Activated CD8-positive, alpha-beta T cell treated with anti-CD3 and anti-CD28 coated beads for 36 hours (primary cell): ENCODE results near the gene PLEKHN1. TPM values are rescaled to one million over a fixed set of nuclear protein-coding genes. Genes with fewer than 3 reads are reported as not detected.

Source experiments
- ATAC-seq: fragments of 200-7000 bp; cut with Tn5 transposase; one replicate; pipeline ENCODE4 v1.10.0; 2021; ENCODE audit warnings: mild to moderate bottlenecking, moderate library complexity
- CTCF ChIA-PET: fragments of 350-600 bp; sonication (Branson Sonifier 250); formaldehyde crosslinking; loops from one replicate; lab custom pipeline; 2021; ENCODE audit warnings: antibody characterized with exemption; lab: Charles Lee
- POLR2A ChIA-PET: fragments of 350-600 bp; sonication (Branson Sonifier 250); formaldehyde crosslinking; loops from one replicate; lab custom pipeline; 2021; ENCODE audit warnings: antibody characterized with exemption; lab: Charles Lee
- DNase-seq: peaks from one replicate; pipeline ENCODE4 v3.0.0-alpha.2; 2020
- H3K27ac Mint-ChIP-seq: one replicate; pipeline ENCODE4 v1.8.0; 2021; ENCODE audit warnings: mild to moderate bottlenecking, mixed read lengths
- H3K27me3 Mint-ChIP-seq: one replicate; pipeline ENCODE4 v1.8.0; 2021; ENCODE audit warnings: mixed read lengths
- H3K36me3 Mint-ChIP-seq: one replicate; pipeline ENCODE4 v1.8.0; 2021; ENCODE audit warnings: low read depth, mixed read lengths
- H3K4me1 Mint-ChIP-seq: one replicate; pipeline ENCODE4 v1.8.0; 2021; ENCODE audit warnings: low read depth, mixed read lengths
- H3K4me3 Mint-ChIP-seq: one replicate; pipeline ENCODE4 v1.8.0; 2021; ENCODE audit warnings: mild to moderate bottlenecking, moderate library complexity, mixed read lengths
- H3K9me3 Mint-ChIP-seq: one replicate; pipeline ENCODE4 v1.8.0; 2021; ENCODE audit warnings: mixed read lengths
- intact Hi-C: fragments of 100-400 bp; cut with micrococcal nuclease; formaldehyde crosslinking; loops from one replicate; pipeline ENCODE4 v1.10.0; 2022
- total RNA-seq, 2 experiments: library from RNA; stranded (reverse); gene quantifications; one replicate each; pipeline ENCODE4 v1.2.3, GENCODE V29; 2021
- TF ChIP-seq, protein P1 (sequence below): fragments of 200-600 bp; IDR thresholded peaks from one replicate; pipeline ENCODE4 v1.8.0; 2022; ENCODE audit warnings: antibody characterized with exemption, mild to moderate bottlenecking

The PLEKHN1 gene
- total RNA-seq, 2 experiments from 2014 or later: 1.0 to 1.3 TPM

DNA sequence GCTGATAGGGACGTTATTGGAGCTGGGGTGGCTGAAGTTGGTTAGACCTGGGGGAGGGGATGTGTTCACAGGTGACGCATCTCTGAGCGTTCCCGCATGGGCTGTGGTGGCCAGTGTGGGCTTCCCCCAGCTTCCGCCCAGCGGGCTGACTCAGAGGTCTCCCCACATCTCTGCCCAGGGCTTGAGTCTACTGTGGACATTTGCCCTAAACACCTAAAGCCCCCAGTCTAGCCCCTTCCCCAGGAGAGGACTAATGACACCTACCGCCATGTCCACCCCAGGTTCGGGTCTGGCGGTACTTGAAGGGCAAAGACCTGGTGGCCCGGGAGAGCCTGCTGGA lies 55.6 kb downstream of the PLEKHN1 start:
- intact Hi-C loops: no loop called here
- POLR2A ChIA-PET: interaction anchor here (0.5 to 1.3 kb wide), 3 partner anchors 10 to 384 kb away, joined by 3 to 5 read pairs (median 3); no protein-coding TSS in a partner anchor
- CTCF ChIA-PET: interaction anchor here (3.4 kb wide), 1 partner anchor 20 kb away, joined by 14 read pairs; no protein-coding TSS in a partner anchor
- Mint-ChIP-seq H3K4me1 (peaks cover 8% of the 10 kb centered on the region), H3K36me3 (no peaks in the 10 kb centered on the region), H3K27me3 (no peaks in the 10 kb centered on the region), H3K27ac (no peak overlapping the region), H3K9me3 (no peaks in the 10 kb centered on the region), H3K4me3 (no peak overlapping the region)
- no peak for DNase-seq
- TF ChIP-seq, protein P1, sequence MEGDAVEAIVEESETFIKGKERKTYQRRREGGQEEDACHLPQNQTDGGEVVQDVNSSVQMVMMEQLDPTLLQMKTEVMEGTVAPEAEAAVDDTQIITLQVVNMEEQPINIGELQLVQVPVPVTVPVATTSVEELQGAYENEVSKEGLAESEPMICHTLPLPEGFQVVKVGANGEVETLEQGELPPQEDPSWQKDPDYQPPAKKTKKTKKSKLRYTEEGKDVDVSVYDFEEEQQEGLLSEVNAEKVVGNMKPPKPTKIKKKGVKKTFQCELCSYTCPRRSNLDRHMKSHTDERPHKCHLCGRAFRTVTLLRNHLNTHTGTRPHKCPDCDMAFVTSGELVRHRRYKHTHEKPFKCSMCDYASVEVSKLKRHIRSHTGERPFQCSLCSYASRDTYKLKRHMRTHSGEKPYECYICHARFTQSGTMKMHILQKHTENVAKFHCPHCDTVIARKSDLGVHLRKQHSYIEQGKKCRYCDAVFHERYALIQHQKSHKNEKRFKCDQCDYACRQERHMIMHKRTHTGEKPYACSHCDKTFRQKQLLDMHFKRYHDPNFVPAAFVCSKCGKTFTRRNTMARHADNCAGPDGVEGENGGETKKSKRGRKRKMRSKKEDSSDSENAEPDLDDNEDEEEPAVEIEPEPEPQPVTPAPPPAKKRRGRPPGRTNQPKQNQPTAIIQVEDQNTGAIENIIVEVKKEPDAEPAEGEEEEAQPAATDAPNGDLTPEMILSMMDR: no peak
- ATAC-seq: no peak

GRCh38 chr1:1022302-1023009 lies 56.2 kb downstream of the PLEKHN1 start:
- CTCF ChIA-PET: interaction anchor here (0.9 to 3.4 kb wide), 2 partner anchors 21 to 28 kb away, joined by 3 to 14 read pairs; no protein-coding TSS in a partner anchor
- H3K27ac Mint-ChIP-seq: no peak overlapping the region
- no peaks in the 10 kb centered on the region for H3K27me3 Mint-ChIP-seq
- ATAC-seq (no peak), DNase-seq (no peak)
- POLR2A ChIA-PET: interaction anchor here (0.5 to 1.3 kb wide), 4 partner anchors 9 to 383 kb away, joined by 3 to 5 read pairs (median 4); no protein-coding TSS in a partner anchor
- H3K4me3 Mint-ChIP-seq: no peak overlapping the region
- TF ChIP-seq, protein P1: no peak
- intact Hi-C loops: no loop called here
- H3K36me3 Mint-ChIP-seq: no peaks in the 10 kb centered on the region
- no peaks in the 10 kb centered on the region for H3K9me3 Mint-ChIP-seq
- H3K4me1 Mint-ChIP-seq: peaks cover 3% of the 10 kb centered on the region

DNA sequence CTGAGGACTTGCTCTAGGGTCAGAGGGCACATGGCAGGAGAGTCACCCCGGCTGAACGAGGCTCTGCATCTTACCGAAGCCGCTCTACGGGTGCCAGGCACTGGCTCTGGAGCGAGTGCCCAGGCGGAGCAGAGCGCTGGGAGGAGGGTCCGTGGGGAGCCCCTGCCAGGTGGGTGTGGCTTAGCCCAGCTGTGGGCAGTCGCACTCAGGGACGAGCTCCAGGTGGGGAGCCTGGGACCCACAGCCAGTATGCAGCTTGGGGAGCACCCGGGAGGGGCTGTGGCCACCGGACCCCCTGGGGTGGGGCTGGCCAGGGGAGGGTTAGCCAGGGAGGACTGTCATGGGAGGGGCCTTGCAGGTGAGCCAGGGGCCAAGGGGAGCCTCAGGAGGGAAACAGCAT lies 57.4 kb downstream of the PLEKHN1 start:
- no peaks in the 10 kb centered on the region for H3K27me3 Mint-ChIP-seq
- TF ChIP-seq, protein P1: no peak
- H3K4me1 Mint-ChIP-seq: peaks cover 2% of the 10 kb centered on the region
- no peak for ATAC-seq
- no peak overlapping the region for H3K4me3 Mint-ChIP-seq
- ChIA-PET POLR2A (interaction anchor here (1.6 kb wide), 1 partner anchor 40 kb away, joined by 5 read pairs; no protein-coding TSS in a partner anchor), CTCF (interaction anchor here (0.8 to 1.4 kb wide), 4 partner anchors 9 to 86 kb away, joined by 3 to 7 read pairs (median 3); no protein-coding TSS in a partner anchor)
- H3K27ac Mint-ChIP-seq: no peak overlapping the region
- no peaks in the 10 kb centered on the region for H3K36me3 Mint-ChIP-seq
- no peak for DNase-seq
- intact Hi-C loops: no loop called here
- H3K9me3 Mint-ChIP-seq: no peaks in the 10 kb centered on the region

GRCh38 chr1:1024149-1024770 lies 58.0 kb downstream of the PLEKHN1 start:
- ChIA-PET POLR2A (interaction anchor here (1.6 kb wide), 1 partner anchor 39 kb away, joined by 5 read pairs; no protein-coding TSS in a partner anchor), CTCF (interaction anchor here (1.3 to 1.4 kb wide), 3 partner anchors 35 to 86 kb away, joined by 3 to 7 read pairs (median 3); no protein-coding TSS in a partner anchor)
- no peaks in the 10 kb centered on the region for H3K36me3 Mint-ChIP-seq
- peaks cover 2% of the 10 kb centered on the region for H3K4me1 Mint-ChIP-seq
- DNase-seq: no peak
- intact Hi-C loops: no loop called here
- ATAC-seq: no peak
- no peaks in the 10 kb centered on the region for H3K27me3 Mint-ChIP-seq
- no peaks in the 10 kb centered on the region for H3K9me3 Mint-ChIP-seq
- H3K4me3 Mint-ChIP-seq: no peak overlapping the region
- TF ChIP-seq, protein P1: no peak
- no peak overlapping the region for H3K27ac Mint-ChIP-seq
